Thymus (tissue), 11 donors: ENCODE data around the gene CCNI. TPM values are rescaled to one million over a fixed set of nuclear protein-coding genes. Genes with fewer than 3 reads are reported as not detected.
A peak's percentile ranks its signal among the peaks of the same experiment; 100 is the strongest.

Source experiments
- DNase-seq, 9 donors: peaks; one replicate each; pipeline ENCODE4 v3.0.0-alpha.2; 2013; ENCODE audit warnings: low spot score in 9 of 9, low read depth in 6 of 9, missing footprints in 1 of 9
- H3K27ac ChIP-seq, 2 donors: one replicate each; pipeline ENCODE4 v1.5.1; 2013; ENCODE audit warnings: control low read depth in 1 of 2, low read depth in 1 of 2, low read length in 1 of 2, mild to moderate bottlenecking in 1 of 2, moderate library complexity in 1 of 2
- H3K27me3 ChIP-seq, 2 donors: one replicate each; pipeline ENCODE4 v1.5.1; 2013; ENCODE audit warnings: low read length in 1 of 2; ENCODE audit not compliant: control insufficient read depth in 2 of 2, insufficient read depth in 1 of 2
- H3K36me3 ChIP-seq, 2 donors: one replicate each; pipeline ENCODE4 v1.5.1; 2013; ENCODE audit warnings: low read length in 1 of 2, mild to moderate bottlenecking in 1 of 2, moderate library complexity in 1 of 2; ENCODE audit not compliant: control insufficient read depth in 2 of 2, insufficient read depth in 2 of 2
- H3K4me1 ChIP-seq, 2 donors: one replicate each; pipeline ENCODE4 v1.5.1; 2013; ENCODE audit warnings: low read length in 2 of 2; ENCODE audit not compliant: control insufficient read depth in 2 of 2, insufficient read depth in 2 of 2
- H3K4me3 ChIP-seq, 2 donors: one replicate each; pipeline ENCODE4 v1.5.1; 2013; ENCODE audit warnings: low read length in 2 of 2, control low read depth in 1 of 2, mild to moderate bottlenecking in 1 of 2
- H3K9me3 ChIP-seq, 2 donors: one replicate each; pipeline ENCODE4 v1.5.1; 2013; ENCODE audit warnings: low read length in 1 of 2, mild to moderate bottlenecking in 1 of 2; ENCODE audit not compliant: control insufficient read depth in 2 of 2, insufficient read depth in 1 of 2
- WGBS: extraction: QIAGEN DNeasy Blood & Tissue Kit; methylation state at CpG from one replicate; pipeline ENCODE4 v1.1.7; 2013; 5-methylcytosine and 5-hydroxymethylcytosine counted together
- polyA plus RNA-seq: library from polyadenylated mRNA; stranded (reverse); fragments of 200-250 nt; gene quantifications from one replicate; pipeline ENCODE4 v1.2.3, GENCODE V29; 2013
- total RNA-seq: library from RNA; stranded (reverse); fragments of 120-200 nt; gene quantifications from one replicate; pipeline ENCODE4 v1.2.4, GENCODE V29; 2013
- donor health status: healthy.

Gene CCNI
- total and polyA plus RNA-seq, 2 donors = 112 to 223 TPM

DNA sequence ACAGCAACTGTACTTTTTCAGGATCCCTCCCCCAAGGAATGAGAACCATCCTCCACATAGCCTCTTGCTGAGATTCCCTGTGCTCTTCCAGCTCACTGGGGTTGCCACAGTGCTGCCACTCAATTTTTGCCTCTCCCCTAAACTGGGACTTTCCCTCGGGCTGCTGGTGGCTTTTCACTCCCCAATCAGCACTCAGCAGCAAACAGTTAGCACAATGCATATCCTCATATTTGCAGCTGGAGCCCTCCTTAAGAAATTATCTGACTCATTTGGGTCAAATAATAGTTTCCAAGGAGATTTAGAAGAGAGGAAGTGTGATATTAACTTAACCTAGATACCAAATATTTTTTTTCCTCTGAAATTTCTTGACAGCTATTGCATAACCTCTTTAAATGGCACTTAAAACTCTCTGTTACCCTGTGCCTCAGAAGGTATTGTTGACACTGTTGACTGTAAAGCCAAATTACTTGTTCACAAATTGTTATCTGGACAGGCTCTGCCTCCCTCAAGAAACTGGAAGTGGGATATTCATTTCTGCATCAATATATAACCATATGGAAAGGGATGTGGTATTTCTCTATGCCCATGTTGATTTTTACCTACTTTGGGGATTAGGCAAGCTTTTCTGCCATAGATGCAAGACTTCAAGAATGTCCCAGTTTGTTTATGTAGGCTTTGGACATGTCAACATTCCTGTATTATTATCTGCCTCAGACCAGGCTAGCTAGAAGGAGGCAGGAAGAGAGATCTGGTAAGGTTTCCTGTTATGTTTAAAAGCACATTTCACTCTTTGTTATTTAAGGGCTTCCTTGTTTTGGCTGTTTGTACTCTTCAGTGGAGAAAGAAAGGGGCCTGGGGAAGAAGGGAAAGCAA lies 68.2 kb downstream of the CCNI start:
- Histone ChIP-seq H3K27ac (peak overlapping the region in 1 of 2 donors; percentile 62), H3K4me3 (no peak overlapping the region), H3K27me3 (no peaks in the 10 kb centered on the region), H3K9me3 (no peaks in the 10 kb centered on the region), H3K4me1 (peaks cover 0 to 18% of the 10 kb centered on the region in 2 donors), H3K36me3 (peaks cover 0 to 7% of the 10 kb centered on the region in 2 donors)
- 46% methylated on average over 1 of the region's 1 CpG for WGBS
- DNase-seq = no peak

DNA sequence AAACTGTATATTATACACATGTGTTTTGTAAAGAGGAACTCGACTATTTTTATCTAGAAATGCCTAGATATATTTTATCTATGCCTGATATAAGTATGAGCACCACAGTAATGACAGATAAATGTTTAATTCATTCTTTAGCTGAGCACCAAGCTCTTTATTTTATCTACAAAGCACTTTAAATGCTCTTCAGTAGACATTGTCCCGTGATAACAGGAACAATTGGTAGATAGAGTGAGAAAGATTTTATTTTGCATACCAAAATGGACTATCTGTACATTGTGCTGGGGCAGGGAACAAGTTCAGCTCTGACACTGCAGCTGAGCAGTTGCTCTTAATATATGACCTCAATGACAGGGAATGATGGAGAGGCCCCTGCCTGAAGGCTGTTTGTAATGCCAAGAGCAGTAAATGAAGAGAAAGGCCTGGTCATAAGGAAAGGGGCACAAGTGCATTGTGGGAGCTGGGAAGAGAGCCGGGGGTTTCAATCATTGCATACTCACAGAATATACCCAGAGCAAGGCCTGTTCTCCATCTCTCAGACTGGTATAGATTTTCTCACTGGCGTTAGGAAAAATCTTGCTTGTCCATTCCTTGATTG lies 68.9 kb downstream of the CCNI start:
- no peaks in the 10 kb centered on the region for H3K27me3 ChIP-seq
- 80% methylated on average over 4 of the region's 4 CpGs for WGBS
- no peak overlapping the region for H3K4me3 ChIP-seq
- H3K9me3 ChIP-seq = no peaks in the 10 kb centered on the region
- peaks cover 0 to 7% of the 10 kb centered on the region in 2 donors for H3K36me3 ChIP-seq
- no peak for DNase-seq
- no peak overlapping the region for H3K27ac ChIP-seq
- H3K4me1 ChIP-seq = peaks cover 0 to 17% of the 10 kb centered on the region in 2 donors

DNA sequence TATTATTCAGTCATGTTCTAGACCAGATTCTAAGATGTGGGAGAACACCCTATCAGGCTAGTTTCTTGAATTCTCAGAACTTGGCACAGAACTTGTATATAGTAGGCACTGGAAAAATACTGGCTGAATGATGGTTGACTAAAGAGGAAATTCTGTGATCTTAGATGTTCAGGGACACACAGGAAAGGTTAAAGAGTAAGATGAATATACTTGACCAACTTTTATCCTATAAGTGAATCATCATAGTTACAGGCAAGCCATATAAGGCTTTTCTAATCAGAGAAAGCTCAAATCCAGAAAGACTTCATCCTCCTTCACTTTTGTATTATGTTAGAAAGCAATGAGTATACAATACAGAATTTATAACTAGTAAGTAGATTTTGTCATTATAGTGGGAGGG lies 72.4 kb downstream of the CCNI start:
- H3K9me3 ChIP-seq = no peaks in the 10 kb centered on the region
- no peaks in the 10 kb centered on the region for H3K27me3 ChIP-seq
- H3K36me3 ChIP-seq = peaks cover 0 to 5% of the 10 kb centered on the region in 2 donors
- no peak for DNase-seq
- no peak overlapping the region for H3K4me3 ChIP-seq
- H3K27ac ChIP-seq = no peak overlapping the region
- peaks cover 0 to 9% of the 10 kb centered on the region in 2 donors for H3K4me1 ChIP-seq

DNA sequence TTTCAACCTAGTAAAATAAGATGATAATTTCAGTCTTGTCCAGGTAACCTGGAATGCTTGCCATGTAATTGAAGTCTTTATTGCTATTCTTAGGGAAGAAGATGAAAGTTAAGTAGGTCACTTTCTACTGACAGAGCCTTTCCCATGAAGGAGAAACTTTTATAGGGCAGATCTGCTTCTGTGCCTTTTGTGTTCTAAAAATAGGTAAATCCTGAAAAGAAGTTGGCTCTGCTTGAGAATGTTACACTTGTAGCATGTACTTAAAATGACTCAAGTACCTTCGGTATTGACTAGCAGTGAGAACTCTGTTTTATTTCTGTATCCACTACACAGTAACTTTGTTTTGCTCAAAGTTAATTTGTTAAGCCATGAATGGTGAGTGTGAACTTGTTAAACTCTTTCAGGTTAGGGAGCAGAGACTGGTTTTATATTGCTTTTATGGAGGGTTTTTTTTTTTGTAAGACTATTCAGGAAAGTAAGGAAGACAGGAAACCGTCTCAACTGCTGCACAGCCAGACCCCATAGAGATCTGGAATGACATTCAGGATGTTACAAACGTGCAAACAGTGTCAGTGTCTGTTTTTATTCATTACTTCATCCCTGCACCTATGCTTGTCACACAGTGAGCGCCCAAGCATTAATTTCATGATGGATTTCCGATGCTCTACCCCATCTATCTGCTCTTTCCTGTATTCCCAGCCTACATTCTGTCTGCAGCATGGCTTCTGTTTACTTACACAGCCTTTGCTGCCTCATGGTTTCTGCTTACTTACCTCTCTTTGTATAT lies 73.3 kb downstream of the CCNI start:
- Histone ChIP-seq H3K4me1 (peaks cover 0 to 5% of the 10 kb centered on the region in 2 donors), H3K36me3 (peaks cover 0 to 9% of the 10 kb centered on the region in 2 donors), H3K9me3 (no peaks in the 10 kb centered on the region), H3K27me3 (no peaks in the 10 kb centered on the region), H3K4me3 (no peak overlapping the region), H3K27ac (no peak overlapping the region)
- no peak for DNase-seq
- 89% methylated on average over 5 of the region's 5 CpGs for WGBS

DNA sequence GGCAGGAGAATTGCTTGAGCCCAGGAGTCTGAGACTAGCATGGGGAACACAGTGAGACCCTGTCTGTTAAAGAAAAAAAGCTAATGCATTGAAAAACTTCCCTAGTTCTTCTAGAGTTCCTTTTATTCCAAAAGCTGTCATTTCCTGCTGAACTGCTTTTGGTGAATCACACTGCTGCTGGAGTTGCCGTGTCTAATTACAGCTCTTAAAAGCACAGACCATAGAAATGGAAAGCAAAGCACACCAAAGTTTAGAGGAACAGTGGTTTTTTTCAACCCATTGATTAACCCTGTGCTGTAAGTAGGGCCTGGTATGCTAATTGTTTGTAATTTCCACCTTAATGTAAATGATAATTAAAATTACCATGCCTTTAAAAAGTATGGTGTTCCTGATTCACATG lies 73.9 kb downstream of the CCNI start:
- no peak overlapping the region for H3K4me3 ChIP-seq
- peaks cover 0 to 9% of the 10 kb centered on the region in 2 donors for H3K36me3 ChIP-seq
- peaks cover 0 to under 1% of the 10 kb centered on the region in 2 donors for H3K4me1 ChIP-seq
- H3K27ac ChIP-seq = no peak overlapping the region
- no peak for DNase-seq
- no peaks in the 10 kb centered on the region for H3K27me3 ChIP-seq
- 72% methylated on average over 1 of the region's 1 CpG for WGBS
- H3K9me3 ChIP-seq = no peaks in the 10 kb centered on the region

DNA sequence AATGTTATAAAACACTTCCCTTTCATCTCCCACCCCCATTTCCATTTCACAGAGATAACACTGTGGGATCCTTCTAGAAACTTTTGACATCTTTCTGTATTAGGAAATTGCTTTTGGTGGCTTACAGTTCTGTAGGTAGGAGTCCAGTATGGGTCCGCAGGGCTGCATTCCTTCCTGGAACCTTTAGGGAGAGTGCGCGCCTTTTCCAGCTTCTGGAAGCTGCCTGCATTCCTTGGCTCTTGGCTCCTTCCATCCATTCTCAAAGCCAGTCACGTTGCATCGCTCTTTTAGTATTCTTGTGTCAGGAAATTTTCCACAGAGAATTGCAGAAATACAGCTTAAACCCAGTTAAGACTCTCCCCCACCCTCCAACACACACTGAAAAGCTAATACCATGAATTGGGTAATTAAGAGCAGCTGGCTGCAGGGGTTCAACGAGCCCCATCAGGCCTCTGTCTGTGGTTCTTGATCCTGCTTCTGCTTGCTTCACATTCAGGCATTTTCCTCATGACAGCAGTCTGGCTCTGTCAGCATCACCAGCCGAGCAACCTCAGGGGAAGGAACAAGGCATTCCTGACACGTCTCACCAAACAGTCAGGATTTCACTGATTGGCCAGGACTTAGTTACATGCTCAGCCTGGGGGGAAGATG lies 77.4 kb downstream of the CCNI start:
- Histone ChIP-seq H3K27ac (no peak overlapping the region), H3K9me3 (no peaks in the 10 kb centered on the region), H3K36me3 (peaks cover 0 to 9% of the 10 kb centered on the region in 2 donors), H3K27me3 (no peaks in the 10 kb centered on the region), H3K4me3 (no peak overlapping the region), H3K4me1 (peaks cover 9 to 26% of the 10 kb centered on the region in 2 donors)
- WGBS = 90% methylated on average over 8 of the region's 8 CpGs
- DNase-seq = no peak

DNA sequence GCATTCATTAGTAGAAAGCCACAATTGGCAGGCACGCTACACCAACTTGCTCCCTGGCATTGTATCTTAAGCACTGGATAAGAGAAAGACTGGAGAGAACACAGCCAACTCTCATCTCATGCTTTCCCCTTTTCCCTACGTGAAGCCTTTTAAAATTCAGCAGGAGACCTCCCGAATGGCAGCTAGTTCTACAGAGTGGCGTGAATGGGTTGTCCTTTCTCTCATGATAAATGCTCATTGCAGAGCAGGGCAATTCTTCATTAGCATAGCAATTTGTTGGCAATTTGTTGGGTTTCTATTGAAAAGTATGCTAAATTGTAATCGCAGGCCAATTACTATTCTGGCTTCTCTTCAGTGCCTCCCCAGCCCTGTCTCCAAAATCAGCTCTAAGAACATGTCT lies 78.3 kb downstream of the CCNI start:
- Histone ChIP-seq H3K36me3 (peaks cover 0 to 9% of the 10 kb centered on the region in 2 donors), H3K27me3 (no peaks in the 10 kb centered on the region), H3K4me1 (peaks cover 16 to 34% of the 10 kb centered on the region in 2 donors), H3K4me3 (no peak overlapping the region), H3K27ac (no peak overlapping the region), H3K9me3 (no peaks in the 10 kb centered on the region)
- no peak for DNase-seq
- WGBS = 98% methylated on average over 5 of the region's 5 CpGs
